CD4-positive, alpha-beta T cell treated with Interleukin-6 at 100 ng/mL for 8 hours (primary cell): ENCODE data around the gene C16orf54.
"Not testable (repeated sequence)": the region's sequence is repeated elsewhere in the genome, so short reads cannot be mapped to it uniquely, and the experiment has no call there.

Source experiments
- DNase-seq: peaks from one replicate; pipeline ENCODE4 v3.0.0-alpha.2; 2020; ENCODE audit warnings: mixed read lengths, low spot score

Gene C16orf54

GRCh38 chr16:29745853-29746345, at the start of gene C16orf54:
C16orf54 (minus strand) TSS chr16:29745990; CDS start chr16:29744951, 1,039 bp downstream.
- DNase-seq, result peak; percentile 95

- no peak for DNase-seq
These were observed 48.5 kb upstream of the C16orf54 start for GRCh38 chr16:29794231-29794710.

- DNase-seq, result not testable (repeated sequence)
These were observed 47.4 kb upstream of the C16orf54 start for GRCh38 chr16:29793153-29793552.

- no peak for DNase-seq
These were observed 46.3 kb upstream of the C16orf54 start for GRCh38 chr16:29791845-29792807.

GRCh38 chr16:29790949-29791844, 45.4 kb upstream of the C16orf54 start:
- DNase-seq, result no peak

- peak; percentile 100 for DNase-seq
These were observed 44.6 kb upstream of the C16orf54 start, which contains the start of gene KIF22 for GRCh38 chr16:29790183-29790948. KIF22 (plus strand) TSS chr16:29790751; CDS start chr16:29790760, 9 bp downstream.

GRCh38 chr16:29789775-29790182, 44.0 kb upstream of the C16orf54 start:
- DNase-seq, result no peak

GRCh38 chr16:29787155-29787554, 41.4 kb upstream of the C16orf54 start:
- not testable (repeated sequence) for DNase-seq

- DNase-seq, result peak; percentile 78
These were observed 39.2 kb upstream of the C16orf54 start for GRCh38 chr16:29784901-29785500.

- DNase-seq, result no peak
These were observed 38.4 kb upstream of the C16orf54 start for GRCh38 chr16:29784157-29784556.

- DNase-seq, result not testable (repeated sequence)
These were observed 37.5 kb upstream of the C16orf54 start for GRCh38 chr16:29783094-29783953.

GRCh38 chr16:29779474-29779873, 33.7 kb upstream of the C16orf54 start:
- no peak for DNase-seq

- no peak for DNase-seq
These were observed 32.0 kb upstream of the C16orf54 start, which contains the start of gene ZG16 for GRCh38 chr16:29777576-29778350. ZG16 (plus strand) TSS chr16:29778256; CDS start chr16:29779267, 1,011 bp downstream.

GRCh38 chr16:29775742-29776408, 30.1 kb upstream of the C16orf54 start:
- no peak for DNase-seq

GRCh38 chr16:29774730-29775129, 28.9 kb upstream of the C16orf54 start:
- DNase-seq, result no peak

GRCh38 chr16:29772330-29772729, 26.5 kb upstream of the C16orf54 start:
- DNase-seq, result not testable (repeated sequence)

- no peak for DNase-seq
These were observed 24.6 kb upstream of the C16orf54 start for GRCh38 chr16:29770250-29770929.

- no peak for DNase-seq
These were observed 23.7 kb upstream of the C16orf54 start for GRCh38 chr16:29769507-29769906.
